Progenitor cell of endocrine pancreas (in vitro differentiated cells): ENCODE measurements around the gene USP40. TPM values are rescaled to one million over a fixed set of nuclear protein-coding genes. Genes with fewer than 3 reads are reported as not detected.
A peak's percentile ranks its signal among the peaks of the same experiment; 100 is the strongest.

Experiments used
- DNase-seq: peaks from one replicate; pipeline ENCODE4 v3.0.0; 2021; ENCODE audit warnings: low spot score; ENCODE audit not compliant: unreplicated experiment
- H3K27ac Mint-ChIP-seq: 2 replicates; pipeline ENCODE4 v1.8.0; 2021; ENCODE audit warnings: mild to moderate bottlenecking, moderate library complexity, mixed read lengths
- H3K27me3 Mint-ChIP-seq: 2 replicates; pipeline ENCODE4 v1.8.0; 2021; ENCODE audit warnings: mixed read lengths
- H3K36me3 Mint-ChIP-seq: 2 replicates; pipeline ENCODE4 v1.8.0; 2022; ENCODE audit warnings: mixed read lengths; ENCODE audit not compliant: insufficient read depth
- H3K4me1 Mint-ChIP-seq: 2 replicates; pipeline ENCODE4 v1.8.0; 2021; ENCODE audit warnings: low read depth, mixed read lengths
- H3K4me3 Mint-ChIP-seq: 2 replicates; pipeline ENCODE4 v1.8.0; 2021; ENCODE audit warnings: low read depth, mild to moderate bottlenecking, moderate library complexity, mixed read lengths
- H3K9me3 Mint-ChIP-seq: 2 replicates; pipeline ENCODE4 v1.8.0; 2021; ENCODE audit warnings: low read depth, mixed read lengths
- CTCF ChIP-seq: fragments of 200-600 bp; sonication (generic); IDR thresholded peaks from one replicate; pipeline ENCODE4 v1.5.0; 2021; ENCODE audit warnings: antibody characterized with exemption, mild to moderate bottlenecking; ENCODE audit not compliant: unreplicated experiment
- total RNA-seq: library from RNA; stranded (reverse); gene quantifications from 2 replicates; pipeline ENCODE4 v1.2.1, GENCODE V29; 2021

Gene USP40
- total RNA-seq, 1 donor from 2014 or later: 36.9 TPM

- no peak for TF ChIP-seq CTCF
Measured at GRCh38 chr2:233571462-233571861, 4.9 kb upstream of the USP40 start.

GRCh38 chr2:233571001-233571400 is 4.4 kb upstream of the USP40 start:
- Mint-ChIP-seq H3K27ac (no peak overlapping the region), H3K4me1 (no peaks in the 10 kb centered on the region), H3K4me3 (no peak overlapping the region), H3K36me3 (no peaks in the 10 kb centered on the region), H3K27me3 (peaks cover 17% of the 10 kb centered on the region), H3K9me3 (peaks cover 8% of the 10 kb centered on the region)
- no peak for DNase-seq
- no peak for TF ChIP-seq CTCF

More at GRCh38 chr2:233571462-233571861, 4.9 kb upstream of the USP40 start:
- H3K27ac Mint-ChIP-seq: no peak overlapping the region
- no peaks in the 10 kb centered on the region for H3K36me3 Mint-ChIP-seq
- H3K27me3 Mint-ChIP-seq: peaks cover 17% of the 10 kb centered on the region
- DNase-seq: no peak
- peaks cover 9% of the 10 kb centered on the region for H3K9me3 Mint-ChIP-seq
- no peaks in the 10 kb centered on the region for H3K4me1 Mint-ChIP-seq
- no peak overlapping the region for H3K4me3 Mint-ChIP-seq

GRCh38 chr2:233565685-233566140 is 869 bp downstream of the USP40 start:
- TF ChIP-seq CTCF: no peak
- H3K27me3 Mint-ChIP-seq: peaks cover 8% of the 10 kb centered on the region
- H3K9me3 Mint-ChIP-seq: no peaks in the 10 kb centered on the region
- peaks cover 5% of the 10 kb centered on the region for H3K4me1 Mint-ChIP-seq
- peak overlapping the region; percentile 100 for H3K27ac Mint-ChIP-seq
- no peak for DNase-seq
- H3K36me3 Mint-ChIP-seq: peaks cover 1% of the 10 kb centered on the region
- H3K4me3 Mint-ChIP-seq: peak overlapping the region; percentile 98

GRCh38 chr2:233563663-233564430 is 2.7 kb downstream of the USP40 start:
- no peak for TF ChIP-seq CTCF
- H3K9me3 Mint-ChIP-seq: no peaks in the 10 kb centered on the region

GRCh38 chr2:233556881-233557736 is 9.5 kb downstream of the USP40 start:
- TF ChIP-seq CTCF: no peak
- H3K4me1 Mint-ChIP-seq: no peaks in the 10 kb centered on the region
- H3K27me3 Mint-ChIP-seq: no peaks in the 10 kb centered on the region
- H3K27ac Mint-ChIP-seq: no peak overlapping the region
- H3K9me3 Mint-ChIP-seq: no peaks in the 10 kb centered on the region
- peaks cover 17% of the 10 kb centered on the region for H3K36me3 Mint-ChIP-seq
- H3K4me3 Mint-ChIP-seq: no peak overlapping the region
- DNase-seq: no peak

More at GRCh38 chr2:233563663-233564430, 2.7 kb downstream of the USP40 start:
- Mint-ChIP-seq H3K27ac (no peak overlapping the region), H3K36me3 (peaks cover 8% of the 10 kb centered on the region), H3K27me3 (peaks cover 3% of the 10 kb centered on the region), H3K4me3 (no peak overlapping the region), H3K4me1 (peaks cover 5% of the 10 kb centered on the region)
- no peak for DNase-seq
